ENCODE measurements around the gene LAGE3.

- TF ChIP-seq TEAD4 (IDR thresholded peaks at IDR 0.05; ENCODE audit: low read depth, low read length) (no peak), EZH2 (IDR thresholded peaks at IDR 0.05; ENCODE audit: low read depth, low read length, severe bottlenecking) (no peak), ATF2 (IDR thresholded peaks at IDR 0.05; ENCODE audit: low read length) (no peak), RFX5 (IDR thresholded peaks at IDR 0.05; ENCODE audit: borderline replicate concordance, low read depth, low read length) (no peak), GABPA (IDR thresholded peaks at IDR 0.05; ENCODE audit: borderline replicate concordance, insufficient read depth, low read length) (no peak), POLR2A (IDR thresholded peaks at IDR 0.05; ENCODE audit: control extremely low read depth in 1 of 2, low read depth in 2 of 2, low read length in 2 of 2) (no peak), CEBPB (IDR thresholded peaks at IDR 0.05; ENCODE audit: low read depth, low read length) (no peak), JUN (IDR thresholded peaks at IDR 0.05; ENCODE audit: low read depth, low read length) (no peak), E2F6 (IDR thresholded peaks at IDR 0.05) (no peak), ASH2L (IDR thresholded peaks at IDR 0.05; ENCODE audit: low read length) (no peak), GTF2F1 (IDR thresholded peaks at IDR 0.05; ENCODE audit: borderline replicate concordance, low read depth, low read length) (no peak)
Measured at GRCh38 chrX:154430479-154430878, 48.6 kb downstream of the LAGE3 start.
